Ovary (tissue), 3 donors: Measurements from ENCODE around the gene NR4A3.

ENCODE experiments used
- EP300 ChIP-seq: sonication (generic); formaldehyde crosslinking; IDR thresholded peaks from one replicate; pipeline ENCODE4 v1.6.1; 2017; ENCODE audit warnings: antibody characterized with exemption
- POLR2A ChIP-seq: fragments of 450-650 bp; IDR thresholded peaks from one replicate; pipeline ENCODE4 v1.6.1; 2017; ENCODE audit warnings: antibody characterized with exemption, mild to moderate bottlenecking, moderate library complexity
- TF ChIP-seq, protein P1 (sequence below), 3 donors: fragments of 450-650 bp in 2 of 3; fragments of 200-600 bp in 1 of 3; IDR thresholded peaks; one replicate each; pipeline versions ENCODE4 v1.5.1 to v1.8.0; 2016 to 2022; ENCODE audit warnings: antibody characterized with exemption in 3 of 3, mild to moderate bottlenecking in 1 of 3
- donor health status: DM: no; HTN: no; CAD: no.

DNA sequence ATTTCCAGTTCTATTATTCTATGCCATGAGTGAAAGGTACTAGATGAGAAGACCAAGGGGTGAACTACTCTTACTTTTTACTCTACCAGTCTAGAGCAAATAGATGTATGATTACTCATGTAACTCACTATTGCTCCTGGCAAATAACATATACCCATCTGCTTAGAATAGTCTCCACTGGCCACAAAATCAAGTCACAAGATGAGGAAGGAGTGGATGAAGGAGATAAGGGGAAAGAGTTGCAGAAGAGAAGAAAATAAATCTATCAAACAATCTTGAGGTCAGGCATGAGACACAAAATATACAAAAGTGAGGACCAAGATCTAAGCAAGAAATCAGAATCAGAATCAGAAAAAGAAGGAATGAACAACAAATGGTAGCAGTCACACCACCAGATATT lies 13.7 kb upstream of the NR4A3 start:
- TF ChIP-seq EP300 (no peak), POLR2A (no peak)
- TF ChIP-seq, protein P1, sequence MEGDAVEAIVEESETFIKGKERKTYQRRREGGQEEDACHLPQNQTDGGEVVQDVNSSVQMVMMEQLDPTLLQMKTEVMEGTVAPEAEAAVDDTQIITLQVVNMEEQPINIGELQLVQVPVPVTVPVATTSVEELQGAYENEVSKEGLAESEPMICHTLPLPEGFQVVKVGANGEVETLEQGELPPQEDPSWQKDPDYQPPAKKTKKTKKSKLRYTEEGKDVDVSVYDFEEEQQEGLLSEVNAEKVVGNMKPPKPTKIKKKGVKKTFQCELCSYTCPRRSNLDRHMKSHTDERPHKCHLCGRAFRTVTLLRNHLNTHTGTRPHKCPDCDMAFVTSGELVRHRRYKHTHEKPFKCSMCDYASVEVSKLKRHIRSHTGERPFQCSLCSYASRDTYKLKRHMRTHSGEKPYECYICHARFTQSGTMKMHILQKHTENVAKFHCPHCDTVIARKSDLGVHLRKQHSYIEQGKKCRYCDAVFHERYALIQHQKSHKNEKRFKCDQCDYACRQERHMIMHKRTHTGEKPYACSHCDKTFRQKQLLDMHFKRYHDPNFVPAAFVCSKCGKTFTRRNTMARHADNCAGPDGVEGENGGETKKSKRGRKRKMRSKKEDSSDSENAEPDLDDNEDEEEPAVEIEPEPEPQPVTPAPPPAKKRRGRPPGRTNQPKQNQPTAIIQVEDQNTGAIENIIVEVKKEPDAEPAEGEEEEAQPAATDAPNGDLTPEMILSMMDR (IDR thresholded peaks at IDR 0.05), result no peak
